Measurements from ENCODE around the gene NCSTN.

DNA sequence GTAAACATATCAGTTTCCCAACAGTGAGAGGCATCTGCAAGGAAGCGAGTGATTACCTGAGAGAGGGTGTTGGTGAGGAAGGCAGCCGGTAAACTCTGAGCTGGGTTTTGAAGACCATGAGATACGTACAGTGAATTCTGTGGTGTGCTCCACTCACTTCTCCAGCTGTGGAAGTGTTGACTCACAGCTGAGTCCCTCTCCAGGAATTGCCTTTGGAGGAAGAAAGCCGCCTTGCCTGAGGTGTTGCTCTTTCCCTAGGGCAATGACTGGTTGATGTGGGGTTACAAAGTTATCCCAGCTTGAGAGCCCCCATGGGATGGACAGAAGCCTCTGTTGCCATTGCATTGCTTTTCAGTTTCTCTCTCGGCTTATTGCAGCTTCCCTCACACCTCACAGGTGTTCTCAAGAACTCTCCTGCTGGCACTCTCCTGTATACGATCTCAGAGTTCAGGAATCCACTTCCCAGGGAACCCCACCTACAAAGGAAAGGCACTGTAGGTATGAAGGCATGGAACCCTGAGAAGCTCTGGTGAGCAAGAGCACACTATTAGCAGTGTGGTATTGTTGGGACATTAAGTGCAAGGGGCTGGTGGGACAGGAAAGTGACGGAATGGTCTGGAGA, 34.5 kb downstream of the NCSTN start:
- TF ChIP-seq, protein P1, sequence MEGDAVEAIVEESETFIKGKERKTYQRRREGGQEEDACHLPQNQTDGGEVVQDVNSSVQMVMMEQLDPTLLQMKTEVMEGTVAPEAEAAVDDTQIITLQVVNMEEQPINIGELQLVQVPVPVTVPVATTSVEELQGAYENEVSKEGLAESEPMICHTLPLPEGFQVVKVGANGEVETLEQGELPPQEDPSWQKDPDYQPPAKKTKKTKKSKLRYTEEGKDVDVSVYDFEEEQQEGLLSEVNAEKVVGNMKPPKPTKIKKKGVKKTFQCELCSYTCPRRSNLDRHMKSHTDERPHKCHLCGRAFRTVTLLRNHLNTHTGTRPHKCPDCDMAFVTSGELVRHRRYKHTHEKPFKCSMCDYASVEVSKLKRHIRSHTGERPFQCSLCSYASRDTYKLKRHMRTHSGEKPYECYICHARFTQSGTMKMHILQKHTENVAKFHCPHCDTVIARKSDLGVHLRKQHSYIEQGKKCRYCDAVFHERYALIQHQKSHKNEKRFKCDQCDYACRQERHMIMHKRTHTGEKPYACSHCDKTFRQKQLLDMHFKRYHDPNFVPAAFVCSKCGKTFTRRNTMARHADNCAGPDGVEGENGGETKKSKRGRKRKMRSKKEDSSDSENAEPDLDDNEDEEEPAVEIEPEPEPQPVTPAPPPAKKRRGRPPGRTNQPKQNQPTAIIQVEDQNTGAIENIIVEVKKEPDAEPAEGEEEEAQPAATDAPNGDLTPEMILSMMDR (IDR thresholded peaks at IDR 0.05): no peak
- TF ChIP-seq POLR2A (IDR thresholded peaks at IDR 0.05): no peak

All from Peyer's patch (tissue), 4 donors.